ENCODE results near the gene BAAT.

BAAT gene

GRCh38 chr9:101381833-101382342 lies 2.9 kb downstream of the BAAT start:
- TF ChIP-seq ZNF274 (IDR thresholded peaks at IDR 0.05; ENCODE audit: low read depth, low read length), result no peak
- no peak overlapping the region for H3K4me3 ChIP-seq (ENCODE audit: low read length)

- no peak overlapping the region for H3K4me3 ChIP-seq (ENCODE audit: low read length)
- TF ChIP-seq ZNF274 (IDR thresholded peaks at IDR 0.05; ENCODE audit: low read depth, low read length), result no peak
These were observed 3.7 kb downstream of the BAAT start for GRCh38 chr9:101381118-101381517.

GRCh38 chr9:101380295-101380694 lies 4.5 kb downstream of the BAAT start:
- no peak for TF ChIP-seq ZNF274 (IDR thresholded peaks at IDR 0.05; ENCODE audit: low read depth, low read length)
- no peak overlapping the region for H3K4me3 ChIP-seq (ENCODE audit: low read length)

- TF ChIP-seq ZNF274 (IDR thresholded peaks at IDR 0.05; ENCODE audit: low read depth, low read length), result no peak
- no peak overlapping the region for H3K4me3 ChIP-seq (ENCODE audit: low read length)
These were observed 8.5 kb downstream of the BAAT start for GRCh38 chr9:101376111-101376848.

- TF ChIP-seq ZNF274 (IDR thresholded peaks at IDR 0.05; ENCODE audit: low read depth, low read length), result no peak
- H3K4me3 ChIP-seq (ENCODE audit: low read length), result no peak overlapping the region
These were observed 9.3 kb downstream of the BAAT start for GRCh38 chr9:101375546-101375945.

- TF ChIP-seq ZNF274 (IDR thresholded peaks at IDR 0.05; ENCODE audit: low read depth, low read length), result no peak
- H3K4me3 ChIP-seq (ENCODE audit: low read length), result no peak overlapping the region
These were observed 12.3 kb downstream of the BAAT start for GRCh38 chr9:101372327-101373118.

GRCh38 chr9:101371813-101372212 lies 13.0 kb downstream of the BAAT start:
- no peak for TF ChIP-seq ZNF274 (IDR thresholded peaks at IDR 0.05; ENCODE audit: low read depth, low read length)
- H3K4me3 ChIP-seq (ENCODE audit: low read length), result no peak overlapping the region

GRCh38 chr9:101369884-101370531 lies 14.8 kb downstream of the BAAT start:
- no peak overlapping the region for H3K4me3 ChIP-seq (ENCODE audit: low read length)
- TF ChIP-seq ZNF274 (IDR thresholded peaks at IDR 0.05; ENCODE audit: low read depth, low read length), result no peak

- no peak overlapping the region for H3K4me3 ChIP-seq (ENCODE audit: low read length)
- TF ChIP-seq ZNF274 (IDR thresholded peaks at IDR 0.05; ENCODE audit: low read depth, low read length), result no peak
These were observed 15.5 kb downstream of the BAAT start for GRCh38 chr9:101369286-101369685.

- no peak for TF ChIP-seq ZNF274 (IDR thresholded peaks at IDR 0.05; ENCODE audit: low read depth, low read length)
- H3K4me3 ChIP-seq (ENCODE audit: low read length), result no peak overlapping the region
These were observed 17.5 kb downstream of the BAAT start for GRCh38 chr9:101367323-101367722.

- no peak for TF ChIP-seq ZNF274 (IDR thresholded peaks at IDR 0.05; ENCODE audit: low read depth, low read length)
These were observed 18.6 kb downstream of the BAAT start for GRCh38 chr9:101366038-101366756.

GRCh38 chr9:101365181-101365580 lies 19.6 kb downstream of the BAAT start:
- H3K4me3 ChIP-seq (ENCODE audit: low read length), result no peak overlapping the region
- no peak for TF ChIP-seq ZNF274 (IDR thresholded peaks at IDR 0.05; ENCODE audit: low read depth, low read length)

More at GRCh38 chr9:101366038-101366756, 18.6 kb downstream of the BAAT start:
- H3K4me3 ChIP-seq (ENCODE audit: low read length), result no peak overlapping the region

GRCh38 chr9:101362450-101362849 lies 22.4 kb downstream of the BAAT start:
- no peak overlapping the region for H3K4me3 ChIP-seq (ENCODE audit: low read length)
- no peak for TF ChIP-seq ZNF274 (IDR thresholded peaks at IDR 0.05; ENCODE audit: low read depth, low read length)

GRCh38 chr9:101360647-101361046 lies 24.2 kb downstream of the BAAT start:
- H3K4me3 ChIP-seq (ENCODE audit: low read length), result no peak overlapping the region
- no peak for TF ChIP-seq ZNF274 (IDR thresholded peaks at IDR 0.05; ENCODE audit: low read depth, low read length)
